ENCODE data around the gene THEM4. TPM values are rescaled to one million over a fixed set of nuclear protein-coding genes. Genes with fewer than 3 reads are reported as not detected.
"Not testable (repeated sequence)": the region's sequence is repeated elsewhere in the genome, so short reads cannot be mapped to it uniquely, and the experiment has no call there.

THEM4 gene
- total RNA-seq, 1 experiment from 2014 or later = 18.4 TPM

- in situ Hi-C loops (cut with HindIII; ENCODE audit: low pct_unique_long_range_greater_than_20kb, low sequenced_read_pairs) = no loop called here
- DNase-seq (ENCODE audit: low read depth) = no peak
These were observed 27.3 kb upstream of the THEM4 start for GRCh38 chr1:151936653-151937052.

- in situ Hi-C loops (cut with HindIII; ENCODE audit: low pct_unique_long_range_greater_than_20kb, low sequenced_read_pairs) = no loop called here
- DNase-seq (ENCODE audit: low read depth) = no peak
These were observed 26.7 kb upstream of the THEM4 start for GRCh38 chr1:151935894-151936602.

- in situ Hi-C loops (cut with HindIII; ENCODE audit: low pct_unique_long_range_greater_than_20kb, low sequenced_read_pairs) = no loop called here
- peak; percentile 32 for DNase-seq (ENCODE audit: low read depth)
These were observed 25.8 kb upstream of the THEM4 start for GRCh38 chr1:151935154-151935553.

- in situ Hi-C loops (cut with HindIII; ENCODE audit: low pct_unique_long_range_greater_than_20kb, low sequenced_read_pairs) = no loop called here
- DNase-seq (ENCODE audit: low read depth) = peak; percentile 61
These were observed 24.8 kb upstream of the THEM4 start for GRCh38 chr1:151934048-151934493.

GRCh38 chr1:151924691-151925587, 15.6 kb upstream of the THEM4 start:
- no peak for DNase-seq (ENCODE audit: low read depth)
- in situ Hi-C loops (cut with HindIII; ENCODE audit: low pct_unique_long_range_greater_than_20kb, low sequenced_read_pairs) = no loop called here

GRCh38 chr1:151923422-151923821, 14.1 kb upstream of the THEM4 start:
- in situ Hi-C loops (cut with HindIII; ENCODE audit: low pct_unique_long_range_greater_than_20kb, low sequenced_read_pairs) = no loop called here
- no peak for DNase-seq (ENCODE audit: low read depth)

- in situ Hi-C loops (cut with HindIII; ENCODE audit: low pct_unique_long_range_greater_than_20kb, low sequenced_read_pairs) = no loop called here
- no peak for DNase-seq (ENCODE audit: low read depth)
These were observed 10.8 kb upstream of the THEM4 start for GRCh38 chr1:151920149-151920548.

- in situ Hi-C loops (cut with HindIII; ENCODE audit: low pct_unique_long_range_greater_than_20kb, low sequenced_read_pairs) = no loop called here
These were observed 9.7 kb upstream of the THEM4 start for GRCh38 chr1:151918819-151919610.

GRCh38 chr1:151918156-151918555, 8.8 kb upstream of the THEM4 start:
- in situ Hi-C loops (cut with HindIII; ENCODE audit: low pct_unique_long_range_greater_than_20kb, low sequenced_read_pairs) = no loop called here
- DNase-seq (ENCODE audit: low read depth) = no peak

More at GRCh38 chr1:151918819-151919610, 9.7 kb upstream of the THEM4 start:
- DNase-seq (ENCODE audit: low read depth) = no peak

GRCh38 chr1:151916726-151917370, 7.5 kb upstream of the THEM4 start:
- in situ Hi-C loops (cut with HindIII; ENCODE audit: low pct_unique_long_range_greater_than_20kb, low sequenced_read_pairs) = no loop called here
- DNase-seq (ENCODE audit: low read depth) = no peak

GRCh38 chr1:151915061-151915686, 5.9 kb upstream of the THEM4 start:
- DNase-seq (ENCODE audit: low read depth) = no peak
- in situ Hi-C loops (cut with HindIII; ENCODE audit: low pct_unique_long_range_greater_than_20kb, low sequenced_read_pairs) = no loop called here

GRCh38 chr1:151914076-151914475, 4.8 kb upstream of the THEM4 start:
- in situ Hi-C loops (cut with HindIII; ENCODE audit: low pct_unique_long_range_greater_than_20kb, low sequenced_read_pairs) = no loop called here
- DNase-seq (ENCODE audit: low read depth) = no peak

- in situ Hi-C loops (cut with HindIII; ENCODE audit: low pct_unique_long_range_greater_than_20kb, low sequenced_read_pairs) = no loop called here
These were observed 3.7 kb upstream of the THEM4 start for GRCh38 chr1:151912973-151913372.

GRCh38 chr1:151908228-151908691, 1.1 kb downstream of the THEM4 start:
- in situ Hi-C loops (cut with HindIII; ENCODE audit: low pct_unique_long_range_greater_than_20kb, low sequenced_read_pairs) = no loop called here
- peak; percentile 68 for DNase-seq (ENCODE audit: low read depth)

More at GRCh38 chr1:151912973-151913372, 3.7 kb upstream of the THEM4 start:
- DNase-seq (ENCODE audit: low read depth) = no peak

GRCh38 chr1:151907363-151908139, 1.8 kb downstream of the THEM4 start:
- in situ Hi-C loops (cut with HindIII; ENCODE audit: low pct_unique_long_range_greater_than_20kb, low sequenced_read_pairs) = no loop called here
- peak; percentile 38 for DNase-seq (ENCODE audit: low read depth)

- DNase-seq (ENCODE audit: low read depth); in situ Hi-C loops (cut with HindIII; ENCODE audit: low pct_unique_long_range_greater_than_20kb, low sequenced_read_pairs): not testable (repeated sequence)
These were observed 3.0 kb downstream of the THEM4 start for GRCh38 chr1:151906324-151906645.
